ENCODE data around the gene PGM2L1. TPM values are rescaled to one million over a fixed set of nuclear protein-coding genes. Genes with fewer than 3 reads are reported as not detected.

Gene PGM2L1
- total and polyA plus RNA-seq, 2 donors (not counting 1 experiment from before 2014, with no cell fraction given) = 1.6 to 8.4 TPM

DNA sequence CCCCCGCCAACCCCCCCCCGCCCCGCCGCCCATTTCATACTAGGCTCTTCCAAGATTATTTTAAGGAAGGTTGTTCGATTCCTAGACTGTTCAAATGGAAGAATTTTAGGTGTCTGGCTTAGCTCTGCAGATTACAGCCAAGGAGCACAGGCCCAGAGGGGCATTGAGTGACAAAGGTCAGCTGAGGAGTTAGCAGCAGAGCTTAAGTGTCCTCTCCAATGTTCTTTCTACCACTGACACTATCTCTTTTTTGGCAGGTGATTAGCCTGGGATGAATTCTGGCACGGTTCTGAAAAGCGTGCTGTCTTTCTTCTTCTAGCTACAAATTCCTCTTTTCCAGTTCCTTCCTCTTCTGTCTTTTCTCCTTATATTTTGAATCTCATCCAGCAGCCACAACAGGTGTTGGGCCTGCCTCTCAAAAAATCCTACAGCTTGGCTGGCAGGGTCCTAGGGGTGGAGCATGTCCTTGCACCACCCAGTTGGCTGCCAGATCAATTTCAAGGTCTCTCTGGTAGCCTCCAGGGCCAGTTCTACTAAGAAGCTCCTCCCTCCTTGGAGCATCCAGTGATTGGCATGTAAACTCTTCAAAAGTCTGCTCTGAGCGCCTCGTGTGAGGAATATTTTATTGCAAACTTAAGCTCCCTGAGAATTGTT is 46.1 kb upstream of the PGM2L1 start:
- no peaks in the 10 kb centered on the region for H3K4me1 Mint-ChIP-seq
- Histone ChIP-seq H4K20me1 (ENCODE audit: control insufficient read depth, insufficient read depth, low read length, poor library complexity, severe bottlenecking) (no peaks in the 10 kb centered on the region), H3K9me3 (ENCODE audit: control extremely low read depth in 1 of 3, control insufficient read depth in 2 of 3, insufficient read depth in 1 of 3, low read length in 2 of 3) (peaks cover 2 to 7% (median 3%) of the 10 kb centered on the region in 3 donors), H3K36me3 (replicated peaks in 1 of 2; ENCODE audit: control extremely low read depth in 1 of 2, control insufficient read depth in 1 of 2, extremely low read depth in 1 of 2, insufficient read depth in 2 of 2, low read length in 1 of 2) (no peaks in the 10 kb centered on the region), H3K27me3 (replicated peaks in 1 of 4; ENCODE audit: control extremely low read depth in 1 of 4, control insufficient read depth in 3 of 4, insufficient read depth in 4 of 4, low read length in 3 of 4) (peaks cover 0 to 8% (median 1%) of the 10 kb centered on the region in 4 experiments), H2AFZ (ENCODE audit: insufficient read depth, low read depth, low read length, poor library complexity, severe bottlenecking) (no peak overlapping the region), H3K4me2 (replicated peaks; ENCODE audit: low read depth, low read length, poor library complexity, severe bottlenecking) (no peak overlapping the region), H3K4me1 (ENCODE audit: control insufficient read depth in 2 of 2, insufficient read depth in 2 of 2, low read length in 2 of 2) (peaks cover 0 to 1% of the 10 kb centered on the region in 2 donors), H3K27ac (ENCODE audit: low read length in 2 of 2) (no peak overlapping the region), H3K9ac (ENCODE audit: low read length) (no peak overlapping the region), H3K79me2 (ENCODE audit: control insufficient read depth, insufficient read depth, low read length) (no peaks in the 10 kb centered on the region), H3K4me3 (ENCODE audit: control extremely low read depth in 1 of 5, extremely low read depth in 1 of 5, insufficient read depth in 1 of 5, low read depth in 2 of 5, low read length in 4 of 5) (no peak overlapping the region)
- intact Hi-C loops (cut with micrococcal nuclease) = no loop called here
- no peak for DNase-seq
- TF ChIP-seq EZH2 (IDR thresholded peaks at IDR 0.05; ENCODE audit: borderline replicate concordance, insufficient read depth, low read depth, low read length, poor library complexity, severe bottlenecking) = no peak
- 48% methylated on average over 2 of the region's 9 CpGs for WGBS (ENCODE audit: insufficient coverage)
- H3K27ac Mint-ChIP-seq = no peak overlapping the region
- no peak overlapping the region for H3K4me3 Mint-ChIP-seq
- peaks cover 36% of the 10 kb centered on the region for H3K27me3 Mint-ChIP-seq
- no peak for ATAC-seq (ENCODE audit: low read depth)
- POLR2A ChIA-PET = no interaction called here
- CTCF ChIA-PET = interaction anchor here (1.0 to 12.1 kb wide), 5 partner anchors 10 to 59 kb away, joined by 3 to 325 read pairs (median 5); no protein-coding TSS in a partner anchor
- H3K9me3 Mint-ChIP-seq (ENCODE audit: insufficient read depth) = no peaks in the 10 kb centered on the region

DNA sequence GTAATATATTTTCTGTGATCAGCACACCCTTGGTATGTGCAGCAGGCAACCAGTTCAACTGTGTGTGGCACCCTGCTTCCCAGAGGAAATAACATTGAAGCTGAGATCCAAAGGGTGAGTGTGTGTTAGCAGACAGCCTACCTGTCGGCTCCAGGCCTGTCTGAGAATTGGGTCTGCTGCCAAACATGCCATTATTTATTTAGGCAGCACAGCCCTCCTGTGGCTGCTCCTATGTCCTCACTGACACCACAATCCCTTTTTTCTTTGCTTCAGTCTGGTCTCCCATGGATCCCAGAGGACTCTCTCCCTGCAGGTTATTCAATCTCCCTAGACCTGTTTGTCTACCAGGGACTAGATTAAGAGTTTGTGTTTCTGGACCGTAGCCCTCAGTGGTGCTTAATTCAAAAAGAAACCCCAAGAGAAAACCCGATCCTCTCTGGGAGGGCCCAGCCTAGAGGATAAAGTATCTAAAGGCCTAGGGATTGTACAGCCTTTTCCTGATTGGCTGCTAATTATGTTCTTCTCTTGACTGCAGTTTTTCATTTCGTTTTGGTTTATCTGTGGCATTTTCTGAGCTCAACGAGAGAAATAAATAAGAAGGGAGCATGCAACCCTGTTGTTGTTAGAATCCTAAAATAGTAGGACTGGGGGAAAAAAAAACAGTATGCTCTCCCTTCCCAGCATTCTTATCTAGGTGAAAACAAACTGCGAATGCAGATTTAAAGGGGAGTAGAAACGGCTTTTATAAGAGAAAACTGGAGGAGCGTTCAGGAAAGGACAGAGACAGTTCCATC is 45.0 kb upstream of the PGM2L1 start:
- ATAC-seq (ENCODE audit: low read depth) = no peak

More for the DNA sequence above, 45.0 kb upstream of the PGM2L1 start:
- Mint-ChIP-seq H3K27me3 (peaks cover 36% of the 10 kb centered on the region), H3K9me3 (ENCODE audit: insufficient read depth) (no peaks in the 10 kb centered on the region), H3K27ac (no peak overlapping the region), H3K4me3 (no peak overlapping the region), H3K4me1 (no peaks in the 10 kb centered on the region)
- CTCF ChIA-PET = interaction anchor here (1.3 to 12.1 kb wide), 4 partner anchors 9 to 54 kb away, joined by 3 to 325 read pairs (median 7); no protein-coding TSS in a partner anchor
- no peaks in the 10 kb centered on the region for H3K4me1 ChIP-seq (ENCODE audit: control insufficient read depth in 2 of 2, insufficient read depth in 2 of 2, low read length in 2 of 2)
- WGBS (ENCODE audit: insufficient coverage) = 94% methylated on average over 6 of the region's 8 CpGs
- H3K36me3 ChIP-seq (replicated peaks in 1 of 2; ENCODE audit: control extremely low read depth in 1 of 2, control insufficient read depth in 1 of 2, extremely low read depth in 1 of 2, insufficient read depth in 2 of 2, low read length in 1 of 2) = no peaks in the 10 kb centered on the region
- H3K27ac ChIP-seq (ENCODE audit: low read length in 2 of 2) = no peak overlapping the region
- no peaks in the 10 kb centered on the region for H3K79me2 ChIP-seq (ENCODE audit: control insufficient read depth, insufficient read depth, low read length)
- H2AFZ ChIP-seq (ENCODE audit: insufficient read depth, low read depth, low read length, poor library complexity, severe bottlenecking) = no peak overlapping the region
- intact Hi-C loops (cut with micrococcal nuclease) = no loop called here
- no peak overlapping the region for H3K4me3 ChIP-seq (ENCODE audit: control extremely low read depth in 1 of 5, extremely low read depth in 1 of 5, insufficient read depth in 1 of 5, low read depth in 2 of 5, low read length in 4 of 5)
- peaks cover 2 to 7% (median 3%) of the 10 kb centered on the region in 3 donors for H3K9me3 ChIP-seq (ENCODE audit: control extremely low read depth in 1 of 3, control insufficient read depth in 2 of 3, insufficient read depth in 1 of 3, low read length in 2 of 3)
- DNase-seq = no peak
- POLR2A ChIA-PET = no interaction called here
- no peak overlapping the region for H3K4me2 ChIP-seq (replicated peaks; ENCODE audit: low read depth, low read length, poor library complexity, severe bottlenecking)
- H3K9ac ChIP-seq (ENCODE audit: low read length) = no peak overlapping the region
- peaks cover 0 to 8% (median 1%) of the 10 kb centered on the region in 4 experiments for H3K27me3 ChIP-seq (replicated peaks in 1 of 4; ENCODE audit: control extremely low read depth in 1 of 4, control insufficient read depth in 3 of 4, insufficient read depth in 4 of 4, low read length in 3 of 4)
- no peaks in the 10 kb centered on the region for H4K20me1 ChIP-seq (ENCODE audit: control insufficient read depth, insufficient read depth, low read length, poor library complexity, severe bottlenecking)
- TF ChIP-seq EZH2 (IDR thresholded peaks at IDR 0.05; ENCODE audit: borderline replicate concordance, insufficient read depth, low read depth, low read length, poor library complexity, severe bottlenecking) (no peak), CTCF (IDR thresholded peaks at IDR 0.05) (no peak)

Measured in B cell (primary cell).